ENCODE data around the gene ATXN7. TPM values are rescaled to one million over a fixed set of nuclear protein-coding genes. Genes with fewer than 3 reads are reported as not detected.

ATXN7 gene
- total and polyA plus RNA-seq, 4 donors, result 4.8 to 46.6 (median 18.0) TPM

DNA sequence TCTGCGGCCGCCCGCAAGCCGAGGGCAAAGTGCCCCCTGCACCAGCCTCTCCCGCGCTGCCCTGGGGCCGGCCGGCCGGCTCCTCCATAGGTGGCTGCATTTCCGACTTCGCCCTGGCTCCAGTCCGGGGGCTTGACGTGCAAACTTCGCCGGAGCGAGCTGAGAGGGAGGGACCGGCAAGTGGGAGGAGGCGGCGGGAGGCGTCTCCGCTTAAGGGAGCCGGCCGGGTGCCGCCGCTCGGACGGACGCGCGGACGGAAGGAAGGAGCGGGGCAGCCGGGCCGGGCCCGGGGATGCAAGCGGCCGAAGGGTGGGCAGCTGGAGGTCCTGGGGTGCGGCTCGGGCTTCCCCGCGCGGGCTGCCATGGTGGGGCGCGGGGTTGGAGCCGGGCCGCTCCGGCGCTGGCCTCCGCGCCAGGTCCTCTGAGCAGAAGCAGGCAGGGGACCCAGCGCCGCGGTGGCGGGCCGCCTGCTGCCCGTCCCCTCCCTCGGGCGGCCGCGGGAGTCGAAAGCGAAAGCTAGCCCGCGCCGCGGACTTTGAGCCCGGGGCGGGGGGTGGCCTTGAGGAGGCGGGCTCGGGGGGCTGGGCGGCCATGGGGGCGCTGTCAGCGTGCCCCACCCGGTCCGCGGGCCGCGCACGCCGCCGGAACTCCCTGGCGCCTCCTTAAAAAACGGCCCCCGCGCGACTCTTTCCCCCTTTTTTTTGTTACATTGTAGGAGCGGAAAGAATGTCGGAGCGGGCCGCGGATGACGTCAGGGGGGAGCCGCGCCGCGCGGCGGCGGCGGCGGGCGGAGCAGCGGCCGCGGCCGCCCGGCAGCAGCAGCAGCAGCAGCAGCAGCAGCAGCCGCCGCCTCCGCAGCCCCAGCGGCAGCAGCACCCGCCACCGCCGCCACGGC, 48.5 kb downstream of the ATXN7 start, which contains the start of gene SCAANT1:
SCAANT1 (minus strand) TSS at position 511 of the 895 bp plus-strand sequence.
- no peaks in the 10 kb centered on the region for H3K27me3 ChIP-seq (ENCODE audit: control insufficient read depth in 3 of 3, insufficient read depth in 3 of 3, low read length in 2 of 3)
- 0% methylated on average over 70 to 115 of the region's 115 CpGs for WGBS, 2 donors
- H3K4me1 ChIP-seq (ENCODE audit: control insufficient read depth in 5 of 5, insufficient read depth in 5 of 5, low read length in 5 of 5), result peaks cover 3 to 49% (median 19%) of the 10 kb centered on the region in 5 donors
- DNase-seq (peak; percentile 92 to 95 (median 94)), ATAC-seq (ENCODE audit: insufficient read depth, low FRiP score) (peak; percentile 92)
- H3K4me3 ChIP-seq, result peak within 1 kb of the TSS; percentile 80
- H3K9ac ChIP-seq (ENCODE audit: insufficient read depth in 1 of 2, low read length in 2 of 2), result peak within 1 kb of the TSS; percentile 41 to 85
- peaks cover 3 to 9% (median 5%) of the 10 kb centered on the region in 4 donors for H3K36me3 ChIP-seq (ENCODE audit: control insufficient read depth in 4 of 4, insufficient read depth in 4 of 4, low read length in 4 of 4)
- TF ChIP-seq, protein P1, sequence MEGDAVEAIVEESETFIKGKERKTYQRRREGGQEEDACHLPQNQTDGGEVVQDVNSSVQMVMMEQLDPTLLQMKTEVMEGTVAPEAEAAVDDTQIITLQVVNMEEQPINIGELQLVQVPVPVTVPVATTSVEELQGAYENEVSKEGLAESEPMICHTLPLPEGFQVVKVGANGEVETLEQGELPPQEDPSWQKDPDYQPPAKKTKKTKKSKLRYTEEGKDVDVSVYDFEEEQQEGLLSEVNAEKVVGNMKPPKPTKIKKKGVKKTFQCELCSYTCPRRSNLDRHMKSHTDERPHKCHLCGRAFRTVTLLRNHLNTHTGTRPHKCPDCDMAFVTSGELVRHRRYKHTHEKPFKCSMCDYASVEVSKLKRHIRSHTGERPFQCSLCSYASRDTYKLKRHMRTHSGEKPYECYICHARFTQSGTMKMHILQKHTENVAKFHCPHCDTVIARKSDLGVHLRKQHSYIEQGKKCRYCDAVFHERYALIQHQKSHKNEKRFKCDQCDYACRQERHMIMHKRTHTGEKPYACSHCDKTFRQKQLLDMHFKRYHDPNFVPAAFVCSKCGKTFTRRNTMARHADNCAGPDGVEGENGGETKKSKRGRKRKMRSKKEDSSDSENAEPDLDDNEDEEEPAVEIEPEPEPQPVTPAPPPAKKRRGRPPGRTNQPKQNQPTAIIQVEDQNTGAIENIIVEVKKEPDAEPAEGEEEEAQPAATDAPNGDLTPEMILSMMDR (IDR thresholded peaks at IDR 0.05; ENCODE audit: control extremely low read depth, extremely low read depth), result no peak
- no peaks in the 10 kb centered on the region for H3K9me3 ChIP-seq (ENCODE audit: control insufficient read depth in 4 of 4, insufficient read depth in 3 of 4, low read length in 3 of 4)
- peak within 1 kb of the TSS; percentile 99 for H3K27ac ChIP-seq (ENCODE audit: low read depth in 1 of 2, low read length in 1 of 2)

DNA sequence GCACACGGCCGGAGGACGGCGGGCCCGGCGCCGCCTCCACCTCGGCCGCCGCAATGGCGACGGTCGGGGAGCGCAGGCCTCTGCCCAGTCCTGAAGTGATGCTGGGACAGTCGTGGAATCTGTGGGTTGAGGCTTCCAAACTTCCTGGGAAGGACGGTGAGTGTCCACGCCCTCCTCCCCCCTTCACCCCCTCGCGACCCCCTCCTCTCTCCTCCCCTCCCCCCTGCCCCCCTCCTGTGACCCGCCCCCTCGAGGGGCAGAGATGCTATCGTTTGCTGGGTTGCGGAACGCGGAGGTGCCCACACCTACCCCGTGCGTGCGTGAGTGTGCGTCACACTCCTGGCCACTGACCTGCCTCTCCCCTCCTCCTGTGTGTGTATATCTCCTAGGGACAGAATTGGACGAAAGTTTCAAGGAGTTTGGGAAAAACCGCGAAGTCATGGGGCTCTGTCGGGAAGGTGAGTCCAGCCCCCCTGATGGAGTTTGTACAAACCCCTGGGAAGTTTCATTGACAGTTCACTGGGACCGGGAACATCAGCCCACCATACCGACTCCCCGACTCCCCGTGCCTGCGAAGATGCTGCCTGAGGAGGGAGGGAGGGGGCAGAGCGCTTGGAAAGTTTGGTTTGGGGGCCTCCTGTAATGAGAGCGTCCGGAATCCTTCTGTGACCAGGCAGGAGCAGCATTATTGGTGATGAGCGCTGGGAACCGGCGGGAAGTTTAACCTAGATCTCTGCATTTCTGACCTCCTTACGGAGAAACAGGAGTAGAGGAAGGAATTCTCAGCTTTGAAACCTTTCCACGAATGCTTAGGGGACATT, 49.3 kb downstream of the ATXN7 start:
- Histone ChIP-seq H3K36me3 (ENCODE audit: control insufficient read depth in 4 of 4, insufficient read depth in 4 of 4, low read length in 4 of 4) (peaks cover 6 to 18% (median 9%) of the 10 kb centered on the region in 4 donors), H3K4me1 (ENCODE audit: control insufficient read depth in 5 of 5, insufficient read depth in 5 of 5, low read length in 5 of 5) (peaks cover 3 to 49% (median 20%) of the 10 kb centered on the region in 5 donors), H3K27ac (ENCODE audit: low read depth in 1 of 2, low read length in 1 of 2) (peak overlapping the region; percentile 99), H3K9ac (ENCODE audit: insufficient read depth in 1 of 2, low read length in 2 of 2) (peak overlapping the region in 1 of 2 donors; percentile 80), H3K4me3 (peak overlapping the region; percentile 80), H3K9me3 (ENCODE audit: control insufficient read depth in 4 of 4, insufficient read depth in 3 of 4, low read length in 3 of 4) (no peaks in the 10 kb centered on the region), H3K27me3 (ENCODE audit: control insufficient read depth in 3 of 3, insufficient read depth in 3 of 3, low read length in 2 of 3) (no peaks in the 10 kb centered on the region)
- TF ChIP-seq, protein P1 (IDR thresholded peaks at IDR 0.05; ENCODE audit: control extremely low read depth, extremely low read depth), result no peak
- ATAC-seq (ENCODE audit: insufficient read depth, low FRiP score) (no peak), DNase-seq (peak; percentile 55 to 68 (median 67))
- WGBS, 2 donors, result 7 to 20% methylated on average over 31 to 46 of the region's 46 CpGs

DNA sequence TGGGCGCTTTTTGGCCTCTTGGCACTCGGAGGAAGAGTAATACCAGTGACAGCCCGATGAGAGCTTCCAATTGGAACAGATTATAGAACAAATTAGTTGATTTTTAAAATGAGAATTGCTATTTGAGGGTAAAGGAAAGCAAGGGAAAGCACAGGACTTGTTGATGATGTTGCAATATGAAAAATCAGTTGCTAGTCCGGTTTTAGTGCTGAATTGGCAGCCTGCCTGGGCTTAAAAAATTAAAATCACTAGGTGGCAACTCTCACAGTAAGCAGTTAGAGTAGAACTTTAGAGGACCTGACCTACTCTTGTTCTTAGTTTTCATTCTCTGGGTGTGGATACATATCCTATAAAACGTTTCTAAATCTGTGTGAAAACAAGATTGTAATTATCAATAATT, 50.6 kb downstream of the ATXN7 start:
- 53 to 63% methylated on average over 5 of the region's 5 CpGs for WGBS, 2 donors
- TF ChIP-seq, protein P1 (IDR thresholded peaks at IDR 0.05; ENCODE audit: control extremely low read depth, extremely low read depth), result no peak
- no peak overlapping the region for H3K27ac ChIP-seq (ENCODE audit: low read depth in 1 of 2, low read length in 1 of 2)
- peaks cover 8 to 23% (median 14%) of the 10 kb centered on the region in 4 donors for H3K36me3 ChIP-seq (ENCODE audit: control insufficient read depth in 4 of 4, insufficient read depth in 4 of 4, low read length in 4 of 4)
- ATAC-seq (ENCODE audit: insufficient read depth, low FRiP score) (no peak), DNase-seq (peak; percentile 66 to 85 (median 78))
- no peak overlapping the region for H3K9ac ChIP-seq (ENCODE audit: insufficient read depth in 1 of 2, low read length in 2 of 2)
- no peaks in the 10 kb centered on the region for H3K9me3 ChIP-seq (ENCODE audit: control insufficient read depth in 4 of 4, insufficient read depth in 3 of 4, low read length in 3 of 4)
- no peaks in the 10 kb centered on the region for H3K27me3 ChIP-seq (ENCODE audit: control insufficient read depth in 3 of 3, insufficient read depth in 3 of 3, low read length in 2 of 3)
- no peak overlapping the region for H3K4me3 ChIP-seq
- H3K4me1 ChIP-seq (ENCODE audit: control insufficient read depth in 5 of 5, insufficient read depth in 5 of 5, low read length in 5 of 5), result peaks cover 3 to 36% (median 21%) of the 10 kb centered on the region in 5 donors
